Nephron progenitor cell (in vitro differentiated cells): ENCODE measurements around the gene UBE3B.

ENCODE experiments used
- DNase-seq: peaks from one replicate; pipeline ENCODE4 v3.0.0; 2021
- H3K27ac Mint-ChIP-seq: 2 replicates; pipeline ENCODE4 v1.8.0; 2021; ENCODE audit warnings: mild to moderate bottlenecking, moderate library complexity, mixed read lengths
- H3K27me3 Mint-ChIP-seq: 2 replicates; pipeline ENCODE4 v1.8.0; 2021; ENCODE audit warnings: mild to moderate bottlenecking, low read depth, mixed read lengths; ENCODE audit not compliant: poor library complexity
- H3K36me3 Mint-ChIP-seq: 2 replicates; pipeline ENCODE4 v1.8.0; 2021; ENCODE audit warnings: low read depth, mixed read lengths
- H3K4me1 Mint-ChIP-seq: 2 replicates; pipeline ENCODE4 v1.8.0; 2021; ENCODE audit warnings: mixed read lengths
- H3K4me3 Mint-ChIP-seq: 2 replicates; pipeline ENCODE4 v1.8.0; 2021; ENCODE audit warnings: mild to moderate bottlenecking, moderate library complexity, mixed read lengths
- H3K9me3 Mint-ChIP-seq: 2 replicates; pipeline ENCODE4 v1.8.0; 2021; ENCODE audit warnings: mild to moderate bottlenecking, moderate library complexity, mixed read lengths
- CTCF ChIP-seq: fragments of 200-600 bp; sonication (generic); IDR thresholded peaks from 2 replicates; pipeline ENCODE4 v1.5.0; 2021; ENCODE audit warnings: antibody characterized with exemption

The UBE3B gene

GRCh38 chr12:109581334-109581691 is 103.9 kb downstream of the UBE3B start:
- Mint-ChIP-seq H3K27me3 (no peaks in the 10 kb centered on the region), H3K27ac (peak overlapping the region; percentile 75)
- TF ChIP-seq CTCF, result no peak

GRCh38 chr12:109581856-109582255 is 104.4 kb downstream of the UBE3B start:
- peaks cover 21% of the 10 kb centered on the region for H3K4me1 Mint-ChIP-seq
- peak overlapping the region; percentile 69 for H3K27ac Mint-ChIP-seq
- no peak for DNase-seq
- H3K4me3 Mint-ChIP-seq, result no peak overlapping the region
- H3K36me3 Mint-ChIP-seq, result peaks cover 43% of the 10 kb centered on the region
- TF ChIP-seq CTCF, result no peak
- H3K9me3 Mint-ChIP-seq, result no peaks in the 10 kb centered on the region
- no peaks in the 10 kb centered on the region for H3K27me3 Mint-ChIP-seq

More at GRCh38 chr12:109581334-109581691, 103.9 kb downstream of the UBE3B start:
- H3K9me3 Mint-ChIP-seq, result no peaks in the 10 kb centered on the region
- no peak overlapping the region for H3K4me3 Mint-ChIP-seq
- H3K4me1 Mint-ChIP-seq, result peaks cover 17% of the 10 kb centered on the region
- H3K36me3 Mint-ChIP-seq, result peaks cover 47% of the 10 kb centered on the region
- DNase-seq, result no peak

- Mint-ChIP-seq H3K9me3 (no peaks in the 10 kb centered on the region), H3K36me3 (peaks cover 36% of the 10 kb centered on the region), H3K4me1 (peaks cover 24% of the 10 kb centered on the region), H3K4me3 (no peak overlapping the region), H3K27me3 (no peaks in the 10 kb centered on the region), H3K27ac (no peak overlapping the region)
- DNase-seq, result no peak
- no peak for TF ChIP-seq CTCF
Measured at GRCh38 chr12:109582636-109583035, 105.2 kb downstream of the UBE3B start.

- H3K4me1 Mint-ChIP-seq, result peaks cover 24% of the 10 kb centered on the region
- peaks cover 35% of the 10 kb centered on the region for H3K36me3 Mint-ChIP-seq
- DNase-seq, result no peak
- no peak overlapping the region for H3K27ac Mint-ChIP-seq
- H3K4me3 Mint-ChIP-seq, result no peak overlapping the region
- TF ChIP-seq CTCF, result no peak
- no peaks in the 10 kb centered on the region for H3K27me3 Mint-ChIP-seq
- H3K9me3 Mint-ChIP-seq, result no peaks in the 10 kb centered on the region
Measured at GRCh38 chr12:109583733-109584132, 106.3 kb downstream of the UBE3B start.
